ENCODE measurements around the gene SMYD4.

- TF ChIP-seq CTCF (IDR thresholded peaks at IDR 0.05 in 8 of 11, conservative IDR thresholded peaks at IDR 0.05 in 3 of 11) (no peak), POLR2AphosphoS5 (IDR thresholded peaks at IDR 0.05) (no peak)
Measured at GRCh38 chr17:1776857-1777256, 52.8 kb downstream of the SMYD4 start.

Measured in spleen (tissue), 7 donors.